HepG2 (cell line): ENCODE results near the gene SNAPC3. TPM values are rescaled to one million over a fixed set of nuclear protein-coding genes. Genes with fewer than 3 reads are reported as not detected.
A peak's percentile ranks its signal among the peaks of the same experiment; 100 is the strongest.

Experiments
- CBFB ChIP-seq: sonication (generic); formaldehyde crosslinking; IDR thresholded peaks from 2 replicates; pipeline ENCODE4 v1.4.0; 2020; ENCODE audit warnings: missing genetic modification reagents
- CCDC6 ChIP-seq: sonication (generic); formaldehyde crosslinking; IDR thresholded peaks from 2 replicates; pipeline ENCODE4 v1.8.1; 2022; ENCODE audit warnings: mild to moderate bottlenecking, missing genetic modification reagents, moderate library complexity
- REPIN1 ChIP-seq: sonication (generic); formaldehyde crosslinking; IDR thresholded peaks from 2 replicates; pipeline ENCODE4 v1.8.0; 2022; ENCODE audit warnings: missing genetic modification reagents, low read depth, mild to moderate bottlenecking, borderline replicate concordance
- SPEN ChIP-seq: sonication (generic); formaldehyde crosslinking; IDR thresholded peaks from 2 replicates; pipeline ENCODE4 v1.5.1; 2020; ENCODE audit warnings: low read depth, mild to moderate bottlenecking, missing genetic modification reagents
- THYN1 ChIP-seq: sonication (generic); formaldehyde crosslinking; IDR thresholded peaks from 2 replicates; pipeline ENCODE4 v1.8.1; 2023; ENCODE audit warnings: low read depth, mild to moderate bottlenecking, moderate library complexity, missing genetic modification reagents, borderline replicate concordance
- ZMYM2 ChIP-seq: sonication (generic); formaldehyde crosslinking; IDR thresholded peaks from 2 replicates; pipeline ENCODE4 v1.8.0; 2022; ENCODE audit warnings: mild to moderate bottlenecking, missing genetic modification reagents
- ZNF431 ChIP-seq: sonication (generic); formaldehyde crosslinking; IDR thresholded peaks from 2 replicates; pipeline ENCODE4 v1.9.0; 2022; ENCODE audit warnings: missing genetic modification reagents, low read depth, mild to moderate bottlenecking, borderline replicate concordance
- ZNF468 ChIP-seq: sonication (generic); formaldehyde crosslinking; IDR thresholded peaks from 2 replicates; pipeline ENCODE4 v1.8.0; 2022; ENCODE audit warnings: mild to moderate bottlenecking, moderate library complexity, missing genetic modification reagents
- ZNF558 ChIP-seq: sonication (generic); formaldehyde crosslinking; IDR thresholded peaks from 2 replicates; pipeline ENCODE4 v1.9.0; 2022; ENCODE audit warnings: mild to moderate bottlenecking, missing genetic modification reagents, borderline replicate concordance
- polyA plus RNA-seq, 8 experiments: library from polyadenylated mRNA; depleted of rRNA in 3 of 8; stranded (reverse) in 7 of 8; unstranded in 1 of 8; fragments of >200 nt; fragmentation: Illumina TruSeq in 4 of 8; extraction: Trizol in 4 of 8; gene quantifications; 2 replicates each; pipeline versions ENCODE4 v1.2.1 to v1.2.3, GENCODE V29; 2011 to 2016; ENCODE audit warnings: low read depth in 4 of 8, missing spikeins in 1 of 8, mixed read lengths in 1 of 8; ENCODE audit not compliant: insufficient read depth in 1 of 8
- total RNA-seq, 5 experiments: library from RNA; depleted of rRNA; stranded (reverse); fragments of >200 nt; fragmentation: Illumina TruSeq; extraction: Trizol; gene quantifications; 2 replicates each; pipeline ENCODE4 v1.2.3, GENCODE V29; 2016; ENCODE audit warnings: low read depth in 1 of 5
- TF ChIP-seq, protein P1 (sequence below): sonication (generic); formaldehyde crosslinking; IDR thresholded peaks from 2 replicates; pipeline ENCODE4 v1.4.0; 2020; ENCODE audit warnings: mild to moderate bottlenecking, missing genetic modification reagents, borderline replicate concordance
- TF ChIP-seq, protein P2 (sequence below): fragments of 450-650 bp; IDR thresholded peaks from 2 replicates; pipeline ENCODE4 v1.6.1; 2017; ENCODE audit warnings: mild to moderate bottlenecking
- TF ChIP-seq, protein P3 (sequence below): IDR thresholded peaks from 2 replicates; pipeline ENCODE4 v1.6.1; 2016; ENCODE audit warnings: mild to moderate bottlenecking, missing biosample characterization, missing genetic modification reagents
- TF ChIP-seq, protein P4 (sequence below): sonication (generic); formaldehyde crosslinking; IDR thresholded peaks from 2 replicates; pipeline ENCODE4 v1.4.0; 2020; ENCODE audit warnings: missing genetic modification reagents, borderline replicate concordance

SNAPC3 gene
- total and polyA plus RNA-seq, 2 of the 13 experiments (the other 11 are each of a cell fraction or from before 2014, with no cell fraction given), result 25.6 to 26.0 TPM

DNA sequence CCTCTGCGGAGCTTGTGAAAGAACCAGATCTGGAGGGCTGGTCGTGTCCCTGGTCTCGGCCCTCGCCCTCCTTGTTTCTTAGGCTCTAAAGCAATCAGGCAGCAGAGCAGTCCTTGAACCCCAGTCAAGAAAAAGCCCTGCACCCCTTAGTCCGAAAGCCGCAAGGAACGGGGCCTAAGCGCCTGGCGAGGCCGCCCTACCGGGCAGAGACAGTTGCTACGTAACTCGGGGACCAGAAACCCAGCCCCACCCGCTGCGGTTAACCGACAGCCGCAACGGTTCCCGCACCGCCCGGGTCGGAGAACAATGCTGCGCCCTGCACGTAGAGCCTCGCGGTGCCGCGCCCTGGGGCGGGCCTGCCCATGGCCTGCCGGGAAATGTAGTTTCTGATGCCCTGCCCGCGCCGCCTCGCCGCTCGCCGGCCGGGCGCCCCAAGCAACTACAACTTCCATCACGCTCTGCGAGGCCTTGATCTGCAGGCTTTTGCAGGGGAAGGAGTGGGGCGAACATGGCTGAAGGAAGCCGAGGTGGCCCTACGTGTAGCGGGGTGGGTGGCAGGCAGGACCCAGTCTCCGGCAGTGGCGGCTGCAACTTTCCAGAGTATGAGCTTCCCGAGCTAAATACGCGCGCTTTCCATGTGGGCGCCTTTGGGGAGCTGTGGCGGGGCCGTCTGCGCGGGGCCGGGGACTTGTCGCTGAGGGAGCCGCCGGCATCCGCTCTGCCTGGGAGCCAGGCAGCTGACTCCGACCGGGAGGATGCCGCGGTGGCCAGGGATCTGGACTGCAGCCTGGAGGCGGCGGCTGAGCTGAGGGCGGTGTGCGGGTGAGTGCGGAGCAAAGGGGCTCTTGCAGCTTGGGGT, at the start of gene SNAPC3 (continued):
- TF ChIP-seq, protein P1, sequence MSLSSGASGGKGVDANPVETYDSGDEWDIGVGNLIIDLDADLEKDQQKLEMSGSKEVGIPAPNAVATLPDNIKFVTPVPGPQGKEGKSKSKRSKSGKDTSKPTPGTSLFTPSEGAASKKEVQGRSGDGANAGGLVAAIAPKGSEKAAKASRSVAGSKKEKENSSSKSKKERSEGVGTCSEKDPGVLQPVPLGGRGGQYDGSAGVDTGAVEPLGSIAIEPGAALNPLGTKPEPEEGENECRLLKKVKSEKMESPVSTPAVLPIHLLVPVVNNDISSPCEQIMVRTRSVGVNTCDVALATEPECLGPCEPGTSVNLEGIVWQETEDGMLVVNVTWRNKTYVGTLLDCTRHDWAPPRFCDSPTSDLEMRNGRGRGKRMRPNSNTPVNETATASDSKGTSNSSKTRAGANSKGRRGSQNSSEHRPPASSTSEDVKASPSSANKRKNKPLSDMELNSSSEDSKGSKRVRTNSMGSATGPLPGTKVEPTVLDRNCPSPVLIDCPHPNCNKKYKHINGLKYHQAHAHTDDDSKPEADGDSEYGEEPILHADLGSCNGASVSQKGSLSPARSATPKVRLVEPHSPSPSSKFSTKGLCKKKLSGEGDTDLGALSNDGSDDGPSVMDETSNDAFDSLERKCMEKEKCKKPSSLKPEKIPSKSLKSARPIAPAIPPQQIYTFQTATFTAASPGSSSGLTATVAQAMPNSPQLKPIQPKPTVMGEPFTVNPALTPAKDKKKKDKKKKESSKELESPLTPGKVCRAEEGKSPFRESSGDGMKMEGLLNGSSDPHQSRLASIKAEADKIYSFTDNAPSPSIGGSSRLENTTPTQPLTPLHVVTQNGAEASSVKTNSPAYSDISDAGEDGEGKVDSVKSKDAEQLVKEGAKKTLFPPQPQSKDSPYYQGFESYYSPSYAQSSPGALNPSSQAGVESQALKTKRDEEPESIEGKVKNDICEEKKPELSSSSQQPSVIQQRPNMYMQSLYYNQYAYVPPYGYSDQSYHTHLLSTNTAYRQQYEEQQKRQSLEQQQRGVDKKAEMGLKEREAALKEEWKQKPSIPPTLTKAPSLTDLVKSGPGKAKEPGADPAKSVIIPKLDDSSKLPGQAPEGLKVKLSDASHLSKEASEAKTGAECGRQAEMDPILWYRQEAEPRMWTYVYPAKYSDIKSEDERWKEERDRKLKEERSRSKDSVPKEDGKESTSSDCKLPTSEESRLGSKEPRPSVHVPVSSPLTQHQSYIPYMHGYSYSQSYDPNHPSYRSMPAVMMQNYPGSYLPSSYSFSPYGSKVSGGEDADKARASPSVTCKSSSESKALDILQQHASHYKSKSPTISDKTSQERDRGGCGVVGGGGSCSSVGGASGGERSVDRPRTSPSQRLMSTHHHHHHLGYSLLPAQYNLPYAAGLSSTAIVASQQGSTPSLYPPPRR (CRISPR knock-in tag), result peak; percentile 17; the same call in 1 of the 2 replicates
- TF ChIP-seq SPEN (CRISPR knock-in tag) (peak; percentile 94), THYN1 (CRISPR knock-in tag) (no peak), CBFB (peak; percentile 97), CCDC6 (0 out of 2 replicates have a peak, but pooled peaks have one; percentile 30), ZNF468 (CRISPR knock-in tag) (no peak; the same call in 1 of the 2 replicates), ZNF431 (CRISPR knock-in tag) (peak; percentile 75), ZNF558 (CRISPR knock-in tag) (peak; percentile 67; the same call in 1 of the 2 replicates), REPIN1 (CRISPR knock-in tag) (peak; percentile 68), ZMYM2 (CRISPR knock-in tag) (peak; percentile 72; the same call in 1 of the 2 replicates)
- TF ChIP-seq, protein P2, sequence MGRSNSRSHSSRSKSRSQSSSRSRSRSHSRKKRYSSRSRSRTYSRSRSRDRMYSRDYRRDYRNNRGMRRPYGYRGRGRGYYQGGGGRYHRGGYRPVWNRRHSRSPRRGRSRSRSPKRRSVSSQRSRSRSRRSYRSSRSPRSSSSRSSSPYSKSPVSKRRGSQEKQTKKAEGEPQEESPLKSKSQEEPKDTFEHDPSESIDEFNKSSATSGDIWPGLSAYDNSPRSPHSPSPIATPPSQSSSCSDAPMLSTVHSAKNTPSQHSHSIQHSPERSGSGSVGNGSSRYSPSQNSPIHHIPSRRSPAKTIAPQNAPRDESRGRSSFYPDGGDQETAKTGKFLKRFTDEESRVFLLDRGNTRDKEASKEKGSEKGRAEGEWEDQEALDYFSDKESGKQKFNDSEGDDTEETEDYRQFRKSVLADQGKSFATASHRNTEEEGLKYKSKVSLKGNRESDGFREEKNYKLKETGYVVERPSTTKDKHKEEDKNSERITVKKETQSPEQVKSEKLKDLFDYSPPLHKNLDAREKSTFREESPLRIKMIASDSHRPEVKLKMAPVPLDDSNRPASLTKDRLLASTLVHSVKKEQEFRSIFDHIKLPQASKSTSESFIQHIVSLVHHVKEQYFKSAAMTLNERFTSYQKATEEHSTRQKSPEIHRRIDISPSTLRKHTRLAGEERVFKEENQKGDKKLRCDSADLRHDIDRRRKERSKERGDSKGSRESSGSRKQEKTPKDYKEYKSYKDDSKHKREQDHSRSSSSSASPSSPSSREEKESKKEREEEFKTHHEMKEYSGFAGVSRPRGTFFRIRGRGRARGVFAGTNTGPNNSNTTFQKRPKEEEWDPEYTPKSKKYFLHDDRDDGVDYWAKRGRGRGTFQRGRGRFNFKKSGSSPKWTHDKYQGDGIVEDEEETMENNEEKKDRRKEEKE, result no peak
- TF ChIP-seq, protein P3, sequence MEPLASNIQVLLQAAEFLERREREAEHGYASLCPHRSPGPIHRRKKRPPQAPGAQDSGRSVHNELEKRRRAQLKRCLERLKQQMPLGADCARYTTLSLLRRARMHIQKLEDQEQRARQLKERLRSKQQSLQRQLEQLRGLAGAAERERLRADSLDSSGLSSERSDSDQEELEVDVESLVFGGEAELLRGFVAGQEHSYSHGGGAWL (CRISPR knock-in tag), result peak; percentile 29
- TF ChIP-seq, protein P4, sequence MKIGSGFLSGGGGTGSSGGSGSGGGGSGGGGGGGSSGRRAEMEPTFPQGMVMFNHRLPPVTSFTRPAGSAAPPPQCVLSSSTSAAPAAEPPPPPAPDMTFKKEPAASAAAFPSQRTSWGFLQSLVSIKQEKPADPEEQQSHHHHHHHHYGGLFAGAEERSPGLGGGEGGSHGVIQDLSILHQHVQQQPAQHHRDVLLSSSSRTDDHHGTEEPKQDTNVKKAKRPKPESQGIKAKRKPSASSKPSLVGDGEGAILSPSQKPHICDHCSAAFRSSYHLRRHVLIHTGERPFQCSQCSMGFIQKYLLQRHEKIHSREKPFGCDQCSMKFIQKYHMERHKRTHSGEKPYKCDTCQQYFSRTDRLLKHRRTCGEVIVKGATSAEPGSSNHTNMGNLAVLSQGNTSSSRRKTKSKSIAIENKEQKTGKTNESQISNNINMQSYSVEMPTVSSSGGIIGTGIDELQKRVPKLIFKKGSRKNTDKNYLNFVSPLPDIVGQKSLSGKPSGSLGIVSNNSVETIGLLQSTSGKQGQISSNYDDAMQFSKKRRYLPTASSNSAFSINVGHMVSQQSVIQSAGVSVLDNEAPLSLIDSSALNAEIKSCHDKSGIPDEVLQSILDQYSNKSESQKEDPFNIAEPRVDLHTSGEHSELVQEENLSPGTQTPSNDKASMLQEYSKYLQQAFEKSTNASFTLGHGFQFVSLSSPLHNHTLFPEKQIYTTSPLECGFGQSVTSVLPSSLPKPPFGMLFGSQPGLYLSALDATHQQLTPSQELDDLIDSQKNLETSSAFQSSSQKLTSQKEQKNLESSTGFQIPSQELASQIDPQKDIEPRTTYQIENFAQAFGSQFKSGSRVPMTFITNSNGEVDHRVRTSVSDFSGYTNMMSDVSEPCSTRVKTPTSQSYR (CRISPR knock-in tag), result no peak
